ENCODE measurements around the gene MYH3. TPM values are rescaled to one million over a fixed set of nuclear protein-coding genes. Genes with fewer than 3 reads are reported as not detected.

MYH3 gene
- total RNA-seq (2022) (2.4 and 2.7 TPM in 2 replicates), Bru-seq, nascent RNA (percentile 30 among the genes with signal in this experiment), BruChase-seq, experiment 1, labeled RNA remaining after a 2-hour chase (percentile 31 among the genes with signal in this experiment), BruChase-seq, experiment 2, labeled RNA remaining after a 6-hour chase (percentile 39 among the genes with signal in this experiment)
- long read RNA-seq, partial matches to known transcripts, result 2 of 2 reads
- long read RNA-seq, other reads (novel, unspliced or antisense), result 0 of 2 reads

DNA sequence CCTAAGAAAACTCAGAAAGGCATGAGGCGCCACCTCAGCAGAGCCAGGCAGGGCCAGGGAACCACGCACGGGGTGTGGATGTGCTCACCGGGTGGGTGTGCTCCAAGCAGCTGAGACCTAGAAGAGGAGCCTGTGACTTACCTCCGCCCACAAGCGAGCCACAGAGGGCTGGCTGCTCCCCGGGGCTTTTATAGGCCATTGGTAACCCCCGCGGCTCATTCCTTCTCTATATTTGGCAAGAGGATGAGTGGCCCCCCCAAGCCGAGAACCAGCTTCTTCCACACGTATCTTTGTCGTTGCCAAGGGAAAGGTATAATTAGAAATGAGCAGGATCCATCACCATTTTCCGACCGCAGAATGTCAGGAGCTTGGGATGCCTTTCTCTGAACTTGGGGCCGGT lies at the start of gene MYH3:
MYH3 (minus strand) TSS at position 162 of the 400 bp plus-strand sequence. CDS start 2,245 bp downstream, outside the sequence.
- no peaks in the 10 kb centered on the region for H3K27me3 Mint-ChIP-seq (ENCODE audit: insufficient read depth, unreplicated experiment)
- ChIA-PET CTCF (no interaction called here), POLR2A (no interaction called here)
- TF ChIP-seq, protein P1, sequence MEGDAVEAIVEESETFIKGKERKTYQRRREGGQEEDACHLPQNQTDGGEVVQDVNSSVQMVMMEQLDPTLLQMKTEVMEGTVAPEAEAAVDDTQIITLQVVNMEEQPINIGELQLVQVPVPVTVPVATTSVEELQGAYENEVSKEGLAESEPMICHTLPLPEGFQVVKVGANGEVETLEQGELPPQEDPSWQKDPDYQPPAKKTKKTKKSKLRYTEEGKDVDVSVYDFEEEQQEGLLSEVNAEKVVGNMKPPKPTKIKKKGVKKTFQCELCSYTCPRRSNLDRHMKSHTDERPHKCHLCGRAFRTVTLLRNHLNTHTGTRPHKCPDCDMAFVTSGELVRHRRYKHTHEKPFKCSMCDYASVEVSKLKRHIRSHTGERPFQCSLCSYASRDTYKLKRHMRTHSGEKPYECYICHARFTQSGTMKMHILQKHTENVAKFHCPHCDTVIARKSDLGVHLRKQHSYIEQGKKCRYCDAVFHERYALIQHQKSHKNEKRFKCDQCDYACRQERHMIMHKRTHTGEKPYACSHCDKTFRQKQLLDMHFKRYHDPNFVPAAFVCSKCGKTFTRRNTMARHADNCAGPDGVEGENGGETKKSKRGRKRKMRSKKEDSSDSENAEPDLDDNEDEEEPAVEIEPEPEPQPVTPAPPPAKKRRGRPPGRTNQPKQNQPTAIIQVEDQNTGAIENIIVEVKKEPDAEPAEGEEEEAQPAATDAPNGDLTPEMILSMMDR (IDR thresholded peaks at IDR 0.05; ENCODE audit: insufficient read depth in 1 of 2, low read depth in 1 of 2, low read length in 1 of 2, severe bottlenecking in 1 of 2, unreplicated experiment in 1 of 2), result no peak
- no peaks in the 10 kb centered on the region for H3K9me3 Mint-ChIP-seq (ENCODE audit: unreplicated experiment)
- DNase-seq, result no peak
- Histone ChIP-seq H3K4me1 (no peaks in the 10 kb centered on the region), H3K27me3 (replicated peaks; ENCODE audit: control insufficient read depth, insufficient read depth, low read length) (no peaks in the 10 kb centered on the region), H3K36me3 (ENCODE audit: control insufficient read depth, insufficient read depth, low read length) (no peaks in the 10 kb centered on the region), H3K4me3 (ENCODE audit: low read depth, low read length) (no peak within 1 kb of the TSS), H3K9me3 (no peaks in the 10 kb centered on the region)
- no peak within 1 kb of the TSS for H3K4me3 Mint-ChIP-seq (ENCODE audit: unreplicated experiment)
- intact Hi-C loops (cut with micrococcal nuclease; ENCODE audit: unreplicated experiment), result no loop called here
- no peaks in the 10 kb centered on the region for H3K4me1 Mint-ChIP-seq (ENCODE audit: low read depth, unreplicated experiment)
- no TSS peak for BruUV-seq (replicated peaks)
- H3K27ac Mint-ChIP-seq (ENCODE audit: unreplicated experiment), result no peak within 1 kb of the TSS
- no peaks in the 10 kb centered on the region for H3K36me3 Mint-ChIP-seq (ENCODE audit: insufficient read depth, unreplicated experiment)

DNA sequence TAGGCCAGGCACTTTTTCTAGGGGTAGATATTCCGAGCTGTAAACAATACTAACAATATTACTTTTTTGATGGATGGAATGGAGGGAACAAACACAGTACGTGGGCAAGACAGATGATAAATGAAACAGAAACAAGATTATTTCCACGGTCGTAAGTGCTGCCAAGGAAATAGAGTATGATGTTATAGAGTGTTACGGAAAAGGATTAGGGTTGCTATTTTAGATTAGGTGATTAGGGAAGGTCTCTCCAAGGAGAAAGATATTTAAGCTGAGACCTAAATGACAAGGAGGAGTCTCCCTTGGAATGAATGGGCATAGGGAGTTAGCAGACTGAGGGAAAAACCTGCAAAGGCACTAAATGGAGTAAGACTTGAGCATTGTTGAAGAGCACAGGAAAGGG lies 48.6 kb upstream of the MYH3 start:
- Mint-ChIP-seq H3K36me3 (ENCODE audit: insufficient read depth, unreplicated experiment) (peaks cover 7% of the 10 kb centered on the region), H3K27me3 (ENCODE audit: insufficient read depth, unreplicated experiment) (no peaks in the 10 kb centered on the region), H3K27ac (ENCODE audit: unreplicated experiment) (no peak overlapping the region), H3K9me3 (ENCODE audit: unreplicated experiment) (no peaks in the 10 kb centered on the region), H3K4me1 (ENCODE audit: low read depth, unreplicated experiment) (no peaks in the 10 kb centered on the region), H3K4me3 (ENCODE audit: unreplicated experiment) (no peak overlapping the region)
- Histone ChIP-seq H3K4me3 (ENCODE audit: low read depth, low read length) (no peak overlapping the region), H3K9me3 (no peaks in the 10 kb centered on the region), H3K27me3 (replicated peaks; ENCODE audit: control insufficient read depth, insufficient read depth, low read length) (no peaks in the 10 kb centered on the region), H3K36me3 (ENCODE audit: control insufficient read depth, insufficient read depth, low read length) (no peaks in the 10 kb centered on the region), H3K4me1 (no peaks in the 10 kb centered on the region)
- ChIA-PET POLR2A (no interaction called here), CTCF (no interaction called here)
- TF ChIP-seq, protein P1 (IDR thresholded peaks at IDR 0.05; ENCODE audit: insufficient read depth in 1 of 2, low read depth in 1 of 2, low read length in 1 of 2, severe bottlenecking in 1 of 2, unreplicated experiment in 1 of 2), result no peak
- DNase-seq, result no peak
- intact Hi-C loops (cut with micrococcal nuclease; ENCODE audit: unreplicated experiment), result no loop called here
- no TSS peak for BruUV-seq (replicated peaks)

GRCh38 chr17:10702574-10702973 lies 45.5 kb upstream of the MYH3 start:
- no peak overlapping the region for H3K4me3 Mint-ChIP-seq (ENCODE audit: unreplicated experiment)
- intact Hi-C loops (cut with micrococcal nuclease; ENCODE audit: unreplicated experiment), result no loop called here

More at GRCh38 chr17:10702574-10702973, 45.5 kb upstream of the MYH3 start:
- no peak for DNase-seq
- CTCF ChIA-PET, result no interaction called here
- H3K4me3 ChIP-seq (ENCODE audit: low read depth, low read length), result no peak overlapping the region
- POLR2A ChIA-PET, result no interaction called here
- H3K9me3 Mint-ChIP-seq (ENCODE audit: unreplicated experiment), result no peaks in the 10 kb centered on the region
- no peaks in the 10 kb centered on the region for H3K36me3 ChIP-seq (ENCODE audit: control insufficient read depth, insufficient read depth, low read length)
- no peaks in the 10 kb centered on the region for H3K9me3 ChIP-seq
- TF ChIP-seq, protein P1 (IDR thresholded peaks at IDR 0.05; ENCODE audit: insufficient read depth in 1 of 2, low read depth in 1 of 2, low read length in 1 of 2, severe bottlenecking in 1 of 2, unreplicated experiment in 1 of 2), result no peak
- no peaks in the 10 kb centered on the region for H3K27me3 Mint-ChIP-seq (ENCODE audit: insufficient read depth, unreplicated experiment)
- no peaks in the 10 kb centered on the region for H3K36me3 Mint-ChIP-seq (ENCODE audit: insufficient read depth, unreplicated experiment)
- no peaks in the 10 kb centered on the region for H3K4me1 Mint-ChIP-seq (ENCODE audit: low read depth, unreplicated experiment)
- no peaks in the 10 kb centered on the region for H3K27me3 ChIP-seq (replicated peaks; ENCODE audit: control insufficient read depth, insufficient read depth, low read length)
- BruUV-seq (replicated peaks), result no TSS peak
- no peak overlapping the region for H3K27ac Mint-ChIP-seq (ENCODE audit: unreplicated experiment)
- H3K4me1 ChIP-seq, result no peaks in the 10 kb centered on the region

All from Caco-2 (cell line).